Activated CD4-positive, alpha-beta T cell treated with anti-CD3 and anti-CD28 coated beads, Interleukin-2, amount 50 U/mL, for 4 hours (primary cell): Measurements from ENCODE around the gene PAPOLB.
A peak's percentile ranks its signal among the peaks of the same experiment; 100 is the strongest.

Source experiments
- DNase-seq, 2 experiments: peaks; one replicate each; pipeline ENCODE4 v3.0.0-alpha.2; 2020

The PAPOLB gene

GRCh38 chr7:4820405-4820966, 41.3 kb downstream of the PAPOLB start:
- DNase-seq = no peak

DNA sequence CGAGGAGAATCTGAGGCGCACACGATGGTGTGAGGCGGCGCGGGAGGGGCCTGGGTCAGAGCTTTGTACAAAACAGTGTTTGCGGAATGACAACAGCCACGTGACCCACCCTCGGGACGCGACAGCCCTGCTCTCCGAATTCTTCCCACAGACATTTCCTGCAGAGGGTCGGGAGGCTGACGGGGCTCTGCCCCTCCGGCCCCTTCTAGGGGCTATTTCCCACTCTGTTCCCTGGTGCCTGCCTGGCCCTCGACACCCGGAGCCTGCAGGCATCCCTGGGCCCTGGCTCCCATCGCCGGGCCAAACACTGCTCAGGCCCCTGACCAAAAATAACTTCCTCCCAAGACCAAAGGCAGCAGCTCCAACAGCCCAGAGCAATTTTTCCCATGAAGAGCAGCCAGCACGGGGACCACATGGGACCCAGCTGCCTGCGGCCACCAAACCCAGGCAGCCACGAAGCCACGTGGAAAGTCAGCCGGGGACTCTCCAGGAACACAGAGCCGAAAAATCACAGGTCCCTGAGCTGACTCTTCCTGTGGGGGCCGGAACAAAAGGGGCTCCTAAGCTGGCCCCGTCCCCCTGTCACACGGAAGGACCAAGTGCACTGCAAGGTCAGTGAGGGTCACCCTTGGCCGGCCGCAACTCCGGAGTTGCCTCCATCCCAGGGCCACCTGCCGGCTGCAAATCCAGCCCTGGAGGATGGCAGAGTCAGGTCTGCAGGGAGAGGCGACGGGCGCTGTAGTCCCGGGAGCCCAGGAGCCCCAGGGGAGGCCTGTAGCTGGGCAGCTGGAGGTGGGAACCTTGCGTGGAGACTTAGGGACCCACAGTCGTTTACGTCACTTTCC, 42.0 kb downstream of the PAPOLB start:
- no peak for DNase-seq

GRCh38 chr7:4818000-4818794, 43.6 kb downstream of the PAPOLB start:
- no peak for DNase-seq

DNA sequence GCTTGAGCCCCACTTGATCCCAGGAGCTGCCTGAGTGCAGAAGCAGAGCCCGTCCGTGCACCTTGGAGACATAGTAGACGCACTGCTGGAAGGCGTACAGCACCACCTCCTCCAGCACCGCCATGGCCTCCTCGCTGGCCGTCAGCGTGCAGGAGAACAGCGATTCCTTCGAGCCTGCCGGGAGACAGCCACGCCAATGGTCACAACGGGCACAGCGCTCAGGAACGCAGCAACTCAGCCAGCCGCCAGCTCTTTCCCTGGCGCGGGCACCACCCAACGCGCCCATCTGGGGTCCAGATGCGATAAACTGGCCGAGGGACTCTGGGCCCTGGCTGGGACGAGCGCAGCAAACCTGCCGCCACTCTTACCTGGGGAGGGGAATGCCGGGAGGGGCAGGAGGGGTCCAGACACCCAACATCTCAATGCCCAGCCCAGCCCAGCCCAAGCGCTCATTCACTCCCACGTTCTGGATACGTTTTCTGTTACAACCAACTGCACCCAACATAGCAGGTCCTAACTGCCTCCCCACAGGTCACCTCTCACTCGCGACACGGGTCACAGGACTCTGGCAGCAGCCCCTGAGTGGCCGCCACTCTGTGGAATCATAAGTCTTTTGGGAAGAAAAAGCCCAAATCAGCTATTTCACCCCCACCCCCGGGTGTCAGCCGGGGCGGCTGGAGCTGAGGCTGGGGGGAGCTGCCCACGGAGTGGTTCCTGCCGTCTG, 44.5 kb downstream of the PAPOLB start:
- DNase-seq = no peak

DNA sequence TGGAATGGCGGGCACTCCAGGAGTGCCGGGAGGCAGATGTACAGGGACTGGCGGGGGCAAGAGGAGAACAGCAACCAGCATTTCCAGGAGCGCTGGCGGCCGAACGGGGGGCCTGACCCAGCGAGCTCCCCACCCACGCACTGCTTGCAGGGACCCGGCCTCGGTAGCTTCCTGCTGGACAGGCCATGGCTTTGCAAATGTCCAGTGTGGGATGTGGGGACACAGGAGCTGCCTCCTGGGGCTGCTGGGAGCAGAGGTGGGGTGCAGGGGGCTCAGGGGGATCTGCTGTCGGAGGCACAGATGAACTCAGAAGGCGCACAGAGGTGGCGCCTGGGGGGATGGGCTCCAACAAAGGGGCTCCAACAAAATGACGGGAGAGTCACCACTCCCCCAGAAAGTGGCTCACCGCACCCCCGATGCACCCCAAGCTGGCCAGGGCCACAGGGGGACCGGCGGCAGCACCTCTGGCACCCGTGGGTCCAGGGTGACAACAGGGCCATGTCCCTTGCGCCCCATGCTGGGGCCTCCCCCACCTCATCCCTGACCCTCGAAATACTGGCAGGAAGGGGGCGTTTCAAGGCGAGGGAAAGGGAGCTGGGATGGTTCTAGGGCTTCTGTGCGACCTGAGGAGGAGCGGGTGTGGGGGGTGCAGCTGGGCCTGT, 45.3 kb downstream of the PAPOLB start:
- no peak for DNase-seq

- no peak for DNase-seq
Measured at GRCh38 chr7:4815609-4816418, 46.0 kb downstream of the PAPOLB start.

DNA sequence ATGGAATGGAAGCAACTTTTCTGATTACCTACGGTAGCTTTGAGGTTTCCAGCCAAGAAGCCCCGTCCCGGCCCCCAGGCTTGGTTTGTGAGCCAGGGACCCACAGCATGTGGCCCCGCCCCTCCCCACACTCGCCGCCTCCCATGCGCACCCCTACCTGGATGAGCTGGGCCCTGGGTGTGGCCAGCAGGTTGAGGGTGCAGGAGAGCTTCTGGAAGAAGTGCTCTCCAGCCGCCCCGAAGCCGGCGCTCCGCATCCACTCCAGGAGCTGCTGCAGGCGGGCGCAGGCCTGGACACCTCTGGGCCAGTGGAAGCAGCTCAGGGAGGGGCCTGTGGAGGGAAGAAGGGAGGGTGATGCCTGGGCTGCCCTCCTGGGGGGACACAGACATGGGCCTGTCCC, 46.7 kb downstream of the PAPOLB start:
- DNase-seq = no peak

DNA sequence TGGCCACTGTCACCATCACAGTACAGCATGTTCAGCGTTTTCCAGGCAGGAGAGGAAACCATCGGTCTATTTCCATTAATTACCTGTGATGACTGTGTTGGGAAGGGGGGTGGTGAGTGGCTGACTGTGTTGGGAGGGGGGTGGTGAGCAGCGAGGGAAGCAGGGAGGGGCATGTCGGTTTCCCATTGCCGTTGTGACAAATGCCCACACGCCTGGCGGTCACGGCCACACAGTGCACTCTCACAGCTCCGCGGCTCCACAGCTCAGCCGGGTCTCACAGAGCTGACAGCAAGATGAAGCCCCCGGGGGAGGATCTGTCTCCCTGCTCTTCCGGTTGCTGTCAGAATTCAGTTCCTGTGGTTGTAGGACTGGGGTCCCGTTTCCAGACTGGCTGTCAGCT, 47.4 kb downstream of the PAPOLB start:
- DNase-seq = no peak

- DNase-seq = no peak
Measured at GRCh38 chr7:4809666-4810065, 52.2 kb downstream of the PAPOLB start.

- peak; percentile 8 to 9 for DNase-seq
Measured at GRCh38 chr7:4809091-4809591, 52.7 kb downstream of the PAPOLB start.

GRCh38 chr7:4808565-4808964, 53.3 kb downstream of the PAPOLB start:
- DNase-seq = no peak

GRCh38 chr7:4808026-4808425, 53.8 kb downstream of the PAPOLB start:
- no peak for DNase-seq
